ENCODE results near the gene SAMD1. TPM values are rescaled to one million over a fixed set of nuclear protein-coding genes. Genes with fewer than 3 reads are reported as not detected.

SAMD1 gene
- total and polyA plus RNA-seq, 2 of the 8 experiments (the other 6 are each of a cell fraction or from before 2014, with no cell fraction given), result 40.0 to 100 TPM

GRCh38 chr19:14055396-14055795 lies 35.2 kb downstream of the SAMD1 start:
- Histone ChIP-seq H4K91ac (replicated peaks; ENCODE audit: insufficient read length, low read length) (no peak overlapping the region), H3K4me1 (replicated peaks in 1 of 4; ENCODE audit: control insufficient read depth in 3 of 4, insufficient read depth in 4 of 4, low read length in 3 of 4) (peaks cover 0 to 8% (median 2%) of the 10 kb centered on the region in 4 experiments; a peak in 4 of 7 replicates), H3K27ac (ENCODE audit: low read depth, low read length) (no peak overlapping the region), H3K27me3 (replicated peaks in 1 of 4; ENCODE audit: control insufficient read depth in 3 of 4, extremely low read depth in 1 of 4, insufficient read depth in 3 of 4, low read length in 3 of 4) (peaks cover 5 to 19% (median 14%) of the 10 kb centered on the region in 4 experiments), H4K8ac (ENCODE audit: extremely low read depth, insufficient read depth, low read length) (no peak overlapping the region), H2BK12ac (ENCODE audit: low read depth, low read length) (no peak overlapping the region), H3K79me1 (ENCODE audit: low read depth, low read length) (no peaks in the 10 kb centered on the region), H3K4me3 (ENCODE audit: extremely low read depth in 1 of 4, insufficient read depth in 2 of 4, low read depth in 3 of 4, low read length in 4 of 4) (no peak overlapping the region), H3K4ac (replicated peaks; ENCODE audit: insufficient read length, low read depth, low read length) (no peak overlapping the region), H3K36me3 (ENCODE audit: control insufficient read depth in 2 of 4, insufficient read depth in 4 of 4, low read length in 3 of 4) (no peaks in the 10 kb centered on the region), H3K56ac (replicated peaks; ENCODE audit: insufficient read length, low read depth, low read length) (no peak overlapping the region), H3K18ac (ENCODE audit: extremely low read depth, low read length) (no peak overlapping the region), H3K9ac (replicated peaks in 1 of 4; ENCODE audit: extremely low read depth in 1 of 4, low read depth in 3 of 4, low read length in 3 of 4) (no peak overlapping the region), H3K4me2 (ENCODE audit: insufficient read depth in 1 of 2, low read depth in 2 of 2, low read length in 2 of 2) (no peak overlapping the region), H2BK15ac (ENCODE audit: low read length) (no peak overlapping the region), H3K79me2 (ENCODE audit: control insufficient read depth in 1 of 2, insufficient read depth in 2 of 2, low read length in 2 of 2) (no peaks in the 10 kb centered on the region), H4K20me1 (replicated peaks in 1 of 2; ENCODE audit: control insufficient read depth in 1 of 2, insufficient read depth in 2 of 2, low read length in 2 of 2) (peaks cover 0 to 2% of the 10 kb centered on the region in 2 experiments), H3K14ac (ENCODE audit: insufficient read length) (no peak overlapping the region), H2AK5ac (ENCODE audit: low read depth, low read length) (no peak overlapping the region), H3K23me2 (ENCODE audit: low read depth, low read length) (peaks cover 12% of the 10 kb centered on the region; the same call in 1 of the 2 replicates), H2BK120ac (replicated peaks; ENCODE audit: low read depth, low read length) (no peak overlapping the region), H2BK20ac (ENCODE audit: low read length) (no peak overlapping the region), H3K23ac (ENCODE audit: insufficient read length) (no peak overlapping the region), H4K5ac (ENCODE audit: insufficient read length, low read depth, low read length) (no peak overlapping the region), H2AFZ (ENCODE audit: low read length) (no peak overlapping the region), H2BK5ac (ENCODE audit: low read depth, low read length) (no peak overlapping the region), H3K9me3 (ENCODE audit: insufficient read depth in 2 of 2, low read depth in 1 of 2, low read length in 1 of 2) (no peaks in the 10 kb centered on the region; a peak in 1 of 4 replicates)
- 89% methylated on average over 2 of the region's 3 CpGs; no CpG with 5 or more reads in 1 of the 2 experiments for WGBS, 2 experiments (ENCODE audit: extremely low coverage in 1 of 2, insufficient coverage in 1 of 2, insufficient read length in 1 of 2, insufficient replicate concordance in 2 of 2, low coverage in 1 of 2, low lambda C conversion rate in 2 of 2, missing lambda C conversion rate in 1 of 2)
- DNase-seq (ENCODE audit: low read depth in 1 of 2, low spot score in 2 of 2) (no peak), FAIRE-seq (no peak)
- CTCF ChIA-PET (ENCODE audit: partially characterized antibody), result interaction anchor here (0.6 to 2.8 kb wide), 7 partner anchors 8 to 175 kb away, joined by 3 to 25 read pairs (median 4); partner anchors contain the start of gene MISP3
- POLR2A ChIA-PET (ENCODE audit: partially characterized antibody), result interaction anchor here (1.3 to 1.9 kb wide), 2 partner anchors 19 to 173 kb away, joined by 3 to 6 read pairs; no protein-coding TSS in a partner anchor
- no peak for TF ChIP-seq HDAC6 (IDR thresholded peaks at IDR 0.05; ENCODE audit: low read depth, low read length)
- TF ChIP-seq SRF (IDR thresholded peaks at IDR 0.05; ENCODE audit: low read depth, low read length), result no peak
- no peak for TF ChIP-seq TAF1 (IDR thresholded peaks at IDR 0.05; ENCODE audit: low read depth, low read length)
- TF ChIP-seq NANOG (IDR thresholded peaks at IDR 0.05; ENCODE audit: insufficient read depth, low read depth, low read length, poor library complexity, severe bottlenecking), result no peak
- TF ChIP-seq RAD21 (IDR thresholded peaks at IDR 0.05 in 1 of 2, conservative IDR thresholded peaks at IDR 0.05 in 1 of 2; ENCODE audit: low read depth in 2 of 2, low read length in 2 of 2), result no peak
- no peak for TF ChIP-seq CHD1 (IDR thresholded peaks at IDR 0.05; ENCODE audit: low read depth, low read length)
- TF ChIP-seq CBX5 (IDR thresholded peaks at IDR 0.05; ENCODE audit: low read depth, low read length), result no peak
- TF ChIP-seq BCL11A (IDR thresholded peaks at IDR 0.05; ENCODE audit: low read depth in 2 of 2, low read length in 2 of 2), result no peak
- no peak for TF ChIP-seq EGR1 (IDR thresholded peaks at IDR 0.05; ENCODE audit: borderline replicate concordance, low read depth, low read length)
- no peak for TF ChIP-seq FOSL1 (IDR thresholded peaks at IDR 0.05; ENCODE audit: insufficient read depth, low read depth, low read length)
- no peak for TF ChIP-seq CTBP2 (IDR thresholded peaks at IDR 0.05; ENCODE audit: borderline replicate concordance, insufficient read depth, insufficient read length, low read length)
- TF ChIP-seq EZH2 (IDR thresholded peaks at IDR 0.05; ENCODE audit: low read depth, low read length, severe bottlenecking), result no peak
- TF ChIP-seq CHD2 (IDR thresholded peaks at IDR 0.05; ENCODE audit: low read length), result no peak
